Hematopoietic multipotent progenitor cell treated with erythropoietin and hydrocortisone succinate and interleukin-3 and kit ligand, for 8 days (in vitro differentiated cells): Measurements from ENCODE around the gene MT1M.
"Not testable (repeated sequence)": the region's sequence is repeated elsewhere in the genome, so short reads cannot be mapped to it uniquely, and the experiment has no call there.

Source experiments
- DNase-seq: peaks from one replicate; pipeline ENCODE4 v3.0.0-alpha.2; 2015

MT1M gene

DNA sequence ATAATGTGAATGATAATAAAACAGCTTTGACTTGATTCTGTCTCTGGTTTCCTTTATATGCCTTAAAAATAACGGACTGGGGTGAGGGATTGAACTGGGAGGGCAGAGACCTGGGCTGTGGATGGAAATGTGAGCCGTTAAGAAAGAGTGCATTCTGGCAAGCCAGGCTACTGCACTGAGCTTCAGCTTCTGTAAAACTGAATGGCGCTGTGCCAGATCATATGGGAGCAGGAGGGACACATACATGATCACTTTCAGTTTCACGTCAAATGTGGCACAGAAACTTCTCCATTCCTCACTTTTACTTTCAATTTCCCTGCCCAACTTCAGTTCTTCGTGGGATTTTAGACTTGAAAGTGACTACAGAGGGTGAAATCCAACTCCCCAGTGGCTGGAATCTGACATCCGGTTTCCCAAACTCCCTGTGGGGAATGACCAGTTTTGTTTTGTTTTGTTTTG lies 23.0 kb upstream of the MT1M start:
- DNase-seq = peak; percentile 87

DNA sequence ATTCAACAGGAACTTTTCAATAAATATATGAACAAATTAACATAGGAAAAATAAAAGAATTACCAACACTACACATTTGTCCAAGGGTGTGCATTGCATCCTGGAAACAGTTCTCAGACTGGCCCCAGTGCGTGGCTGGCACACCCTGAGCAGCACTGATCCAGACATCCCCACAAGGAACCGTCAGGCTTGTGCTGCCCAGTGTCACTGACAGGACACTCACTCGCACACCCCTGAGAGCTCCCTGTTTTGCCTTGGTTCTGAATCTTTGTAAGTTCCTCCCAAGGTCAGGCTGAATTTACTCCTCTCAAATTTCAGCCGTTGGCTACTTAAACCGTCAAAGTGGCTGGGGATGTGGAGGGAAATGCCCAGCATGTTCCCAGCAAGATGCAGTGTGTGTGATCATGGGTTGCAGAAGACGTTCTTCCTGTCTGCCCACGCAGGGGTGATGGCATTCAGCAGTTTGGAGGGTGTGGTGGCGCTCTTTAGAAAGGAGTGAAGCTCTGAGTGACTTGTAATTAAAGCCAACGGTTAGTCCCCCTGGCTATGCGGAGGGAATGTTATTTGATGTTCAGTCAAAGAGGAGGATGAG lies 22.3 kb upstream of the MT1M start:
- peak; percentile 21 for DNase-seq

DNA sequence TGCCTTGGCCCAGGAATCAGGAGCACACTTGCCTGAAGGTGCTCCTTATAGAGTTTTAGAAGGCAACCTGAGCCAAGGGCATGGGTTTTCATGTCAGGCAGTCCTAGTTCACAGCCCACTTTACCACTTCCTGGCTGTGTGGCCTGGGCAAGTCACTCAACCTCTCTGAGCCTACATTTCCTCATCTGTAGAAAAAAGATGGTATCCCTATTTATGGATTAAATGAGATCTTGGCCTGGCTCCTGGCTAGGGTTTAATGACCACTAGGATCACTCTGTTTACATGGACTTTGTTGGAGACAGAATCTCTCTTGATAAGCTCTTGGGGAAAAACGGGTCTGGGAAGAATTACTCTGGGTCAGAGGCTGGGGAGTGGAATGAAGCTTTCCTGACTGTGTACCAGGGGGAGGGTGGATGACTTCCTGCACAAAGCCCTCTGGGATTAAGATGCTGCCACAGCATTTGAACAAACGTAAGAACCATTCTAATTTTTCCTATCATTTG lies 21.8 kb upstream of the MT1M start:
- no peak for DNase-seq

DNA sequence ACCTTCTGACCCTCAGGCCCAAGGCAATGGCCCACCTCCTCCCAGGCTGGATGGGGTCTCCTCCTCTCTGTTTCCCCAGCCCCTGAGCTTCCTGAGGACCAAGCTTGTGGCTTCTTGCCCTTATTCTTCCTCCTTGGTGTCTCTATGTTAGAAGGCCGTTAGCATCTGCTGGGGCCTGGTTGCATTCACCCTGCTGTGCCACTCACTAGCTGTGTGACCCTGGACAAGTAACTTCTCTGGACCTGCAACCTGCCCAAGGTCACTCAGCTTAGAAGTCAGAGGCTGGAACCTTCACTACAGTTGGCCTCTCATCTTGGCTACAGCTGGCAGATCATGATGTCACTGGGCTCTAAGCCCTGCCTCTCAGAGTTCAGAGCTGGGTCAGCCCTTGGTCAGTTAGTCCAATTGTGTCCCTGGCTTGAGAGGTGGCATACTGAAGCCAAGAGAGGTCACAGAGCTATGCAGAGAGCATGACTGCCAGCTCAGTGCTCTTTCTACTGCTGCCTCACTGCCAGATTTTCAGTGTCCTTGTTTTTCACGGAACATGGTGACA lies 21.1 kb upstream of the MT1M start:
- DNase-seq = no peak

DNA sequence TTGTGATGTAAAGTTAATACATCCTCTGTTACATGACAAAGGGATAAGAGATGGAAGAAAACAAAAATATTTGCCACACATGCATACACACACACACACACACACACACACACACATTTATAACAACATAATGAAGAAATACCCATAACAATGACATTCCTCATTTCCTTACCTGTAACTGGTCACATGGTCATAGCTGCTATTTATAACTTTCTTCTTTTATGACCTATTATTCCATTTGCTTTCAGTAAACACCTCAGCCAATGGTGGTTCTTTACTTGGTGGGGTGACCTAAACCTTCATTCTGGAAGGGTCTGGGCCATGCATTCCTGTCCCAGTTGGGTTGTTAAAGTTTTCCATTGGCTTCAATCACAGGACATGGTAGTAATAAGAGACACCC lies 18.8 kb upstream of the MT1M start:
- no peak for DNase-seq

DNA sequence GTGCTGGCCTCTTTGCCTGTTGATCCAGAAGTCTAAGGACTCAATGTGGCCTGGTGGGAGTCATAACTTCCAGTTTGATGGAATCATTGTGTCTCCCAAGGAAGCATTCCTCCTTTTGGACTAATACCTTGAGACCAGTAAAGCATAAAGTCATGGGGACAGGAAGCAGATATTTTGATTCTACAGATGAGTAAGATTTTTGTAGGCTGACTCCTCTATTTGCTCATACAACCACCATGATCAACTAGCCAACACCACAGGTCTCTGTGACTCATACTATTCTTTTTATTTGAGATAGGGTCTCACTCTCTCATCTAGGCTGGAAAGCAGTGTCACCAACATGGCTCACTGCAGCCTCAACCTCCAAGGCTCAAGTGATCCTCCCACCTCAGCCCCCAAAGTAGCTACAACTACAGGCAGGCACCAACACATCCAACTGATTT lies 17.9 kb upstream of the MT1M start:
- DNase-seq = no peak

DNA sequence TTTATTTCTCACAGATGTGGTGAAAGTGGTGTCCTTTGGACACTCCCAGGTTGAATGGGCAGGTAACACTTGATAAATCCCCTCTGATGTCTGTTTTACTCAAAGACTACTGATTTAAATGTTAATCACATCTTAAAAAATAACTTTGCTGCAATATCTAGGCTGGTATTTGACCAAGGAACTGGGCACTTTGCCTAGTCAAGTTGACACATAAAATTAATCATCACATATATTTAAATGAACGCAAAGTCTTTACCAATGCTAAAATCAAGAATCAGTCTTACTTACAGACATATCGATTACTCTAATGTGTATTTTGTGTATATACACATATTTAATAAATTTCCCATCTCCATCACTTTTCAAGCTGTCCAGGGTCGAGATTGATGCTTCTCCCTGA lies 17.1 kb upstream of the MT1M start:
- no peak for DNase-seq

DNA sequence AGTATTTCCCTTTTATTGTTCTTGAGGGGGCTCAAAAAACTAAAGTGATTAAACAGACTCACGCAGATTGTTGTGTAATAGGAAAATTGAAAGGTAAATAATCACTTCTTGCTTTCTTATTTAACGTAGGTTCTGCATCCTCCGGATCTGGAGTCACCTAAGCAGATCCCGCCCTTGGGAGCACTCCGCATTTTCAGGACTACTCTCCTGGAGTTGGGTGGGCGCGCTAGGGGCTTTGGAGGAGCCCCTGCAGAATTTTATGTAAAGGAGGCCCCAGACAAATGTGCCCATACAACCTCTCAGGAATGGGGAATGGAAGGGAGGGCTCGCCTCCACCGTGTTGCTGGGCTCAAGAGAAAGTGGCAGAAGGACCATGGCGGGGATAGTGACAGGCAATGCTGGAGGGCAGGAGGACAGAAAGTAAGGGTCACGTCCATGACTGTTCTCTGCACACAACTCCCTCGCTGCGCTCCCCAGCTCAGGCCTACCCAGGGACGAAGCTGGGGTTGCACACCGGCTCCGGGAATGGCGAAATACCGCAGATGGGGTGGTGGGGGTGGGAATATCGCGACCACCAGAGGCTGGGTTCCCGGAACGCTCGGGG lies 15.7 kb upstream of the MT1M start:
- no peak for DNase-seq

DNA sequence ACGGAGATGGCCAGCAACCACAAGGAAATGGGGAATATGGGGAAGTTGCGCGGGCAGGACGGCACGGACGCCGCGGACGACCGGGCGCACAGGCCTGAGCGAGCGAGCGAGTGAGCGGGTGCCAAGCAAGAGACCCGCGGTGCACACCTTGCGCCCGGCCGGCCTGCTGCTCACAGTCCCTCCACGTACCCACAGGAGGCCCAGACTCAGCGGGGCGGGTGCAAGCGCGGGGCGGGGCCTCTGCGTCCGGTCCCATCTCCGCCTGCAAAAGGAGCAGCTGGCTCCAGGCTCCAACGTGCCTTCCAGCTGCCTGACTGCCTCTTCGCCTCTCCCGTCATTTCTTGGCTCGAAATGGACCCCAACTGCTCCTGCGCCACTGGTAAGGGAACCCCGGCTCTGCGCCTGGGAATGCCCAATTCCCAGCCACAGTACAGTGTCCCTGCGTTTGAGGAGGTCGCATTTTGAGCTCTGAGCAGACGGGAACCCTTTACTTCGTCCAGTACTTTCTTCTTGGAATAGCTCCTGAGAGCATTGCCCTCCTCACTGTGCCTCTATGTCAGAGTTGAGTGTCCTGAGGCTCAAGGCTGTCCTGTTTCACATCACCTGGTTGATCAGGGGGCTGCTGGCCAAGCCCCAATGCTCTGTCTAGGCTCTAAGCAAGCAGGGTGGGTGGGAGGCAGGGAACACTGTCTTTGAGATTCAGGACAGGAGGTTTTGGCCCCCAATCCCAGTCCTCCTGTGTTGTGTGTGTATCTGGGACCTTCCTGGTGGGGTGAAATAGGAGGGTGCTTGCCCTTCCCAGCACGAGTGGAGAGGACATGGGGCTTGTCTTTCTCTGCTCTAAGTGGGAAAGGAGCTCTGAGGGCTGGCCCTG lies 15.0 kb upstream of the MT1M start:
- no peak for DNase-seq

DNA sequence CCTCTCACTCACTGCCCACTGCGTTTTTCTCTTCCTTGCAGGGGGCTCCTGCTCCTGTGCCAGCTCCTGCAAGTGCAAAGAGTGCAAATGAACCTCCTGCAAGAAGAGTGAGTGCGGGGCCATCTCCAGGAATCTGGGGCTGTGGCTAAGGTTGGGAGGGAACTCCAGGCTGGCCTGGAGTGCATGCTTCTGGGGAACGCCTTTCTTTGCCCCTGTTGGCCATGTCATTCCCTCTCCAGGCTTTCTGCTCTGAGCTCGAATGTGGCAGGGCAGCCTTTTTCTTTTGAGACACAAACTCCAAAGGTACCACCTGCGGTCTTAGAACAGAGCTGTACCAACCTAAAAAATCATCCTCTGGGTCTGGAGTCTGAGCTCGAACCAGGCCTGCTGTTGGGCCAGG lies 14.3 kb upstream of the MT1M start:
- DNase-seq = no peak

DNA sequence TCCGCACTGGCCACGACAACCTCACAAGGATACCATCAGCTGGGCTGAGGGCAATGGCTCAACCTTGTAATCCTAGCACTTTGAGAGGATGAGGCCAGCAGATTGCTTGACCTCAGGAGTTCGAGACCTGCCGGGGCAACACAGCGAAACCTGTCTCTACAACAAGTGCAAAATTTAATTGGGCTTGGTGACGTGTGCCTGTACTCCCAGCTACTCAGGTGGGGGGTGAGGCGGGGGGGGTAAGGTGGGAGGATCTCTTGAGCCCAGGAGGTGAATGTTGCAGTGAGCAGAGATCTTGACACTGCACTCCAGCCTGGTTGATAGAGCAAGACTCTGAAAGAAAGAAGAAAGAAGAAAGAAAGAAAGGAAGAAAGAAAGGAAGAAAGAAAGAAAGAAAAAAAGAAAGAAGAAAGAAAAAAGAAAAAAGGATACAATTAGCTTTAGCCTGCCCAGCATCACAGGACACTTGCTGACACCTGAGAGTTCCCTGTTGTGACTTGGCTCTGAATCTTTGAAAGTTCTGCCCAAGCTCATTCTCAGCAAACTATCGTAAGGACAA lies 12.0 kb upstream of the MT1M start:
- DNase-seq = no peak

DNA sequence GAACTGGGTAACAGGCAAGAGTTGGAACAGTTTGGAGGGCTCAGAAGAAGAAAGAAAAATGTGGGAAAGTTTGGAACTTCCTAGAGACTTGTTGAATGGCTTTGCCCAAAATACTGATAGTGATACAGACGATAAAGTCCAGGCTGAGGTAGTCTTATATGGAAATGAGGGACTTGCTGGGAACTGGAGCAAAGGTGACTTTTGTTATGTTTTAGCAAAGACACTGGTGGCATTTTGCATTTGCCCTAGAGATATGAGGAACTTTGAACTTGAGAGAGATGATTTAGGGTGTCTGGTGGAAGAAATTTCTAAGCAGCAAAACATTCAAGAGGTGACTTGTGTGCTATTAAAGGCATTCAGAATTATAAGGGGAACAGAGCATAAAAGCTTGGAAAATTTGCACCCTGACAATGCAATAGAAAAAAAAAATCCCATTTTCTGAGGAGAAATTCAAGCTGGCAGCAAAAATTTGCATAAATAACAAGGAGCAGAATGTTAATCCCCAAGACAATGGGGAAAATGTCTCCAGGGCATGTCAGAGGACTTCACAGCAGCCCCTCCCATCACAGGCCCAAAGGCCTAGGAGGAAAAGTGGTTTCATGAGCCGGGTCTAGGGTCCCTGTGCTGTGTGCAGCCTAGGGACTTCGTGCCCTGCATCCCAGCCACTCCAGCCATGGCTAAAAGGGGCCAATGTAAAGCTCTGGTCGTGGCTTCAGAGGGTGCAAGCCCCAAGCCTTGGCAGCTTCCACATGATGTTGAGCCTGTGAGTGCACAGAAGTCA lies 10.6 kb upstream of the MT1M start:
- not testable (repeated sequence) for DNase-seq

DNA sequence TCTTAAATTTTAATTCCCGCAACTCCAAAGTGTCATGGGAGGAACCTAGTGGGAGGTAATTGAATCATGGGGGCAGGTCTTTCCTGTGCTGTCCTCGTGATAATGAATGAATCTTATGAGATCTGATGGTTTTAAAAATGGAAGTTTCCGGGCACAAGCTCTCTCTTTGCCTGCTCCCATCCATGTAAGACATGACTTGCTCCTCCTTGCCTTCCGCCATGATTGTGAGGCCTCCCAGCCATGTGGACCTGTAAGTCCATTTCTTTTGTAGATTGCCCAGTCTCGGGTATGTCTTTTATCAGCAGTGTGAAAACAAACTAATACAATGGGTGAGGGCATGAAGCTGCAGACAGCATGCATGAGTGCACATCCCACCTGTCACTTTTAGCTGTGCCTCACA lies 9.3 kb upstream of the MT1M start:
- DNase-seq = not testable (repeated sequence)

DNA sequence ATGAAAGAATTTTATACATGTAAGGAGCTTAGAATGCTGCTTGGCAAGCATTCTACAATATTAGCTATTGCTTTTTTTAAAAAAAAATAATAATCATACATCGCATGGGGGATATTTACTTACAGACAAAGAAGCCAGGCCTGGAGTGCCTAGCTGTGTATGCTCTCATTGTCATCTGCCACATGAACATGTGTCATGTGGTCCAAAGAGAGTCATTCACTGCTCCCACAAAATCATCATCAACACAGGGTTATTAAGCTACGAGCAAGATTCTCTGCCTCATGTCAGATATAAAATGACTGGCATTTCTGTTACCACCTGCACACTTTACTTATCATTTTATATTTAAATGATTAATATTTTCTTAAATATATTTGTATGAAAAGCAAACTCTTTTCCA lies 8.8 kb upstream of the MT1M start:
- DNase-seq = no peak

DNA sequence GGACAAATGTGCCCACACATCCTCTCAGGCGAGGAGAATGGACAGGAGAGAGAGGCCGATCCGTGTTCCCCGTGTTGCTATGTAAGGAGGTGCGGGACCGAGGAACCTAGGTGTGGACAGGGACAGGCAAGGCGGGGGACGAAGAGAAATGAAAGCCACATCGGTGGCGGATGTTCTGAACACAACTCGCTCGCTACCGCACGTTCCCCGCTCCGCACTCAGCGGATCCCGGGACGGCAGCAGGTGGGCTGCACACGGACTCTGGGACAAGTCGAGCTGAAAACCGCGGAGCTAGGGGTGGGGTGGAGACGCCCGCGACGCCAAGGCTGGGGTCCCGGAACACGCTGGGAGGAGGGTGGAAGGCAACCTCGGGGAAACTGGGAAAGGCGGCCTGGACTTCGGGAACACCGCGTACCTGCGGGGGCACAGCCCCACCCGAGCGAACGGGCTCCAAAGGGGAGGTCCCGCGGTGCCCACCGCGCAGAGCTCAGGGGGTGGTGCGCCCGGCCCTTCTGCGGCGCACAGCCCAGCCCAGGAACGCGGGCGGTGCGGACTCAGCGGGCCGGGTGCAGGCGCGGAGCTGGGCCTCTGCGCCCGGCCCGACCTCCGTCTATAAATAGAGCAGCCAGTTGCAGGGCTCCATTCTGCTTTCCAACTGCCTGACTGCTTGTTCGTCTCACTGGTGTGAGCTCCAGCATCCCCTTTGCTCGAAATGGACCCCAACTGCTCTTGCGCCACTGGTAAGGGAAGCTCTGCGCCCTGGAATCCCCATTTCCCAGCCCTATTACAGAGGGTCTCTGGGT lies 7.1 kb upstream of the MT1M start, which contains the start of gene MT1E:
Gene MT1E (plus strand): TSS at position 642 of the 803 bp plus-strand sequence. CDS start 71 bp downstream, at position 713.
- DNase-seq = no peak

DNA sequence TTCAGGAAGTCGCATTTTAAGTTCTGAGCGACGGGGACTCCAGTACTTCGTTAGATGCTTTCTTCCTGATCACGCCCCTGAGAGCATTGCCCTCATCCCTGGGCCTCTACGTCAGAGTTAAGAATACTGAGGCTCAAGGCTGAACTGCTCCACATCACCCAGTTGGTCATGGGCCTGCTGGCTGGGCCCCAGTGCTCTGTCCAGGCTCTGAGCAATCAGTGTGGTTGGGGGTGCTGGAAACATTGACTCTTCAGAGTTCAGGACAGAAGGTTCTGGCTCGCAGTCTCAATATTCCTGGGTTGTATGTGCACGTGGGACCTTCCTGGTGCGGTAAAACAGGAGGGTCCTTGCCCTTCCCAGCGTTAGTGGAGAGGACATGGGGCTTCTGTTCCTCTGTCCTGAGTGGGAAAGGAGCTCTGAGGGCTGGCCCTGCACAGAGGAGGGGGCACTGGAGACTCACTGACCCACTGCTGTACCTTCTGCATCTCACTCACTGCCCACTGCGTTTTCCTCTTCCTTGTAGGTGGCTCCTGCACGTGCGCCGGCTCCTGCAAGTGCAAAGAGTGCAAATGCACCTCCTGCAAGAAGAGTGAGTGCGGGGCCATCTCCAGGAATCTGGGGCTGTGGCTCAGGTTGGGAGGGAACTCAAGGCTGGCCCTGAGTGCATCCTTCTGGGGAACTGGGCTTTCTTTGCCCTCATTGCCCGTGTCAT lies 6.4 kb upstream of the MT1M start:
- no peak for DNase-seq

DNA sequence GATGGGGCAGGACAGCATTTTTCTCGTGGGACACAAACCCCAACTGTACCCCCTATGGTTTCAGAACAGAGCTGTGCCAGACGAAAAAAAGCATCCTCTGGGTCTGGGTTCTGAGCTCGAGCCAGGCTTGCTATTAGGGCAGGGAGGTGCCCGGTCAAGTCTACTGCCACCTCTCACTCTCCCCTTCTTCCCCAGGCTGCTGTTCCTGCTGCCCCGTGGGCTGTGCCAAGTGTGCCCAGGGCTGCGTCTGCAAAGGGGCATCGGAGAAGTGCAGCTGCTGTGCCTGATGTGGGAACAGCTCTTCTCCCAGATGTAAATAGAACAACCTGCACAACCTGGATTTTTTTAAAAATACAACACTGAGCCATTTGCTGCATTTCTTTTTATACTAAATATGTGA lies 5.8 kb upstream of the MT1M start:
- DNase-seq = no peak

DNA sequence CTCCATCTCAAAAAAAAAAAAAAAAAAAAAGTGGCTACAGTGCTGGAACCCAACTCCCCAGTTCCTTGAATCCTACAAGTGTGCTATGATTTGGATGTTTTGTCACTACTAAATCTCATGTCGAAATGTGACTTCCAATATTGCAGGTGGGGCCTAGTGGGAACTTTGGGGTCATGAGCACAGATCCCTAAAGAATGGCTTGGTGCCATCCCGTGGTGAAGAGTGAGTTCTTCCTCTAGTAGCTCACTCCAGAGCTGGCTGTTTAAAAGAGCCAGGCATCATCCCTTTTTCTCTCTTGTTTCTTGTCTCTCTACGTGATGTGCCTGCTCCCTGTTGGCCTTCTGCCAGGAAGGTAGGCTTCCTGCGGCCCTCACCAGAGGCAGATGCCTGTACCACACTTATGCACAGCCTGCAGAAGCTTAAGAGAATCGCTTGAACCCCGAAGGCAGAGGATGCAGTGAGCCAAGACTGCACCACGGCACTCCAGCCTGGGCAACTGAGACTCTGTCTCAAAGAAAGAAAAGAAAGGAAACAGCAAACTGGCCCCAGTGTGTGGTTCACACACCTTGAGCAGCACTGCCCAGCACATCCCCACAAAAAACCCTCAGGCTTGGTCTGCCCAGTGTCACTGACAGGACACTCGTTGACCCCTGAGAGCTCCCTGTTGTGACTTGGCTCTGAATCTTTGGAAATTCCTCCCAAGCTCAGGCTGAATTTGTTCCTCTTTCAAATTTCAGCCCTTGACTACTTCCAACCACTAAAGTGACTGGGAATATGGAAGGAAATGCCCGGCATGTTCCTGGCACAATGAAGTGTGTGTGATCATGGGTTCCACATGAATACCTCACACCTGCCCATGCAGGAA lies 3.7 kb upstream of the MT1M start:
- no peak for DNase-seq

DNA sequence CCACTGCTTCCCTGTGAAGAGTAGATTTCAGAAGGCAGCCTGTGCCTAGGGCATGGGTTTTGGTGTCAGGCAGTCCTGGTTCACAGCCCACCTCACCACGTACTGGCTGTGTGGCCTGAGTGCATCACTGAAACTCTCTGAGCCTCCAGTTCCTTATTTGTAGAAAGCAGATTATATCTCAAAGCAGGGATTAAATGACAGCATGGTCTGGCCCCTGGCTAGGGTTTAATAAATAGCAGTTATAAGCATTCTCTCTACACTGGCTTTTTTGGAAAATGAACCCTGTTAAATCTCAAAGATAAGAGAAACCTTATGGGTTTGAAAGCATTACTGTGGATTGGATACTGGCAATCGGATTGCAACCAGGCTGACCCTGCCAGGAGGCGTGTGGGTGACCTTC lies 2.9 kb upstream of the MT1M start:
- DNase-seq = no peak

DNA sequence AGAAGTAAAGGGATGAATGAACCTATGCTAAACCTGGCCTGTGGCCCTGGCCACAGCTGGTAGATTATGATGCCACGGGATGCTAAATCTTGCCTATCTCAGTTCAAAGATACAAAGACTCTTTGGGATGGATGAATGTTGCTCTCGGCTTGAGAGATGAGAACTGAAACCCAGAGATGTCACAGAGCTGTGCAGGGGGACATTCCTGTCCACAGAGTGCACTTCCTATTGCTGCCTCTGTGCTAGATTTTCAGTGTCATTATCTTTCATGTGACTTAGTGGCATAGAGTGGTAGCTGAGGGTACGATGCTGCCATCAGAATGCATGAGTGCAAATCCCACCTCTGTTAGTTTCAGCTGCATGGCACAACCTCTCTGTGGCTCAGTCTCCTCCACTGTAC lies 2.3 kb upstream of the MT1M start:
- DNase-seq = no peak
